ENCODE measurements around the gene RREB1.

The RREB1 gene

GRCh38 chr6:7165002-7165889, 57.5 kb downstream of the RREB1 start:
- DNase-seq, result no peak

GRCh38 chr6:7165890-7166267, 58.1 kb downstream of the RREB1 start:
- DNase-seq, result no peak

DNA sequence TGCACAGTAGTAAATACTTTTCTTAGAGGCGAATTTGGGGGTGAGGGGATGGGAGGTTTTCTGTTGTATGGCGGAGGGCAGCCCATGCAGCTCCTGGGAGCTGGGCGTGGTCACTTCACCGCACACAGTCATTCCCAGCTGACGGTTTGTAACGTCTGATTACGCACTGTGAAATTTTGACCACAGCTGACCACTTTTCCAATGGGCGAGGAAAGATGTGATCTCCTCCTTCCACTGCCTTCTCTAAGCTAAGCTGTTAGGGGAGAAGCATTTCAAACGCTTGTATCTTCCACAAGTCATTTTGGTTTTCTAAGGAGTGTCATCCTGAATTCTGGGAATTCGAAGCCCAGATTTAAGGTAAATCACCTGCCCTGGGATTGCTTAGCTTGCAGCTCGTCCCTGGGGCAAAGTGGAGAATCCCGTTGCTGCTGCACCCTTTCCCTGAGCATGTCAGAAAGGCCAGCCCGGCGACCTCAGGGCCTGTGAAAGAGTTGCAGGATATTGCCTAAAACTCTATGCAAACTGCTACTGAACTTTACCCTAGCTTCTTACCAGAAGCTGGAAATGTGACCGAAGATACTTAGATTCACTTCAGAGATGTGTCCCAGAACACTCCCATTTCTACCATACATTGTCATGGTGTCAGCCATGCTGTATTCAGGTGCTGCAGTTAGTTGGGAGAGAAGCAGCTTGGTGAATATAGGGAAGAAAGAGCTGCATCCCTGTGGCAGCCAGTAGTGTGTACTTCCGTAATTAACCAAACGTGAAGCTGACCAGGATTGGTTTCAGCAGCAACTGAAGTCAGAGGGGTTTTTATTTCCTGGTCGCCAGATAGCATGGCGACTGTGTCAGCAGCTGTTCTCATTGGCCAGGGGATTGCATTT, 58.9 kb downstream of the RREB1 start:
- DNase-seq, result no peak

DNA sequence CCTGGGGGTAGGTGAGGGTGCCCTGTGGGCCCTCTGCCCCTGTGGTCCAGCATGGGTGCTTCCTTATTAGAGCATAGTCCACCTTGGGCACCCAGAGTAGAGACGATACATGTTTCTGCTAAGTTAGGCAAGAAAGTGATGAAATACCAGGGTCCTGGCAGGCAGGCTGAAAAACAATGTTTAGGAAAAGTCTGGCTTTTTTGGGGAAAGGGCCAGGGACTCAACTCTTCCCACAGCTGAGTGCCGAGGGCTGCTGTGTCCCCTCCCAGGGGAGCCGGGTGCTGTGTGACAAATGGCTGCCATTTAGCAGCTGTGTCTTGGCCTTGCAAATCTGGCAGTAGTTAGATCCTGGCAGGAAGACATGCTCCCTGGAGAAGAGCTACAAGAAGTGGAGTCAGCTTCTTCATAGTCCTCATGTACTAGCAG, 61.5 kb downstream of the RREB1 start:
- no peak for DNase-seq

- DNase-seq, result no peak
Measured at GRCh38 chr6:7170117-7170732, 62.5 kb downstream of the RREB1 start.

DNA sequence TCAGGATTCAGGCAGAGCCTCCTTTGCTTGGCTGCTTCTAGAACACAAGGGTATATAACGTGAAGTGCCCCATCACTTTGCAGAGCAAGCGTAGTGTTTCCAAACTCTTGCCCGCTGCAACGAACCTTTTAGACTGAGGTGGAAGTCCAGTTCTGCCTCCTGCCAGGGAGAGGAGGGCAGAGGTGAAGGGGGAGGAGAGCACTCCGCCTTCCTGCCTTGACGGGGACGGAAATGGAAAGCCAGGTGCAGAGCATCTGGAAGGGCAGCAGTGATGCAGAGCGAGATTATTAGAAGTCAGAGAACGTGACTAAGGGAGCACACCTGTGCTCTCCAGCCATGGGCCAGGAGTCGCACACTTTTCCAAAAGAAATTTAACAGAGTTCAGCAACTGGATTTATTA, 63.4 kb downstream of the RREB1 start:
- no peak for DNase-seq

DNA sequence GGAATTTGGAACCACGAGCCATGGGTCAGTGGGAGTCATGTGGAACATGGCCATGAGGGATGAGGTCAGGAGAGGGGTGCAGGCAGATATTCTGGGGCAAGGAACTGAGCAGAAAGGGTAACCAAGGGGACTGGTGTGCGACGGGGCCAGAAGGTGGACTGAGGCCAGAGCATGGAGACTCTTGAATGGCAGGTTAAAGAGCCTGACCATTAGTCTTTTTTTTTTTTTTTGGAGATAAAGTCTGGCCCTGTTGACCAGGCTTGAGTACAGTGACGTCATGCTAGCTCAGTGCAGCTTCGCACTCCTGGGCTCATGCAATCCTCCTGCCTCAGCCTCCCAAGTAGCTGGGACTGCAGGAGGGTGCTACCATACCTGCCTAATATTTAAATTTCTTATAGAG, 64.0 kb downstream of the RREB1 start:
- DNase-seq, result no peak

DNA sequence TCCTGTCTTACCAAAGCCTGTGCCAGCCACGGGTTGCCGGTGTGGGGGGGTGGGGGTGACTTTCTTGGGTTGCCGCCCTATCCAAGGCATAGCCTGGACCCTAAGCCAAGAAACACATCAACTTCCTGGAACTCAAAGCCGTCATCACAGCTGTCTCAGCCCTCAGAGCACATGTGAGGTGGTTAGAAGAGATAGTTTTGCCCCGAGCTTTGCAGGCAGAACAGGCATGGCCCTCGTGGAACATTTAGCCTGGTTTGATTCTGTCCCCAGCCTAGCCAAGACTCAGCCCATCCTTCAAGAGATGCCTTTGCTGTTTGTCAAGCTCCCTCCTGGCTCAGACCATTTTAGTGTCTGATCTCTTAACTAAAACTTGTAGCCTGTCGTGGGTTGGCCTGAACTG, 64.9 kb downstream of the RREB1 start:
- DNase-seq, result no peak

- no peak for DNase-seq
Measured at GRCh38 chr6:7173843-7174503, 66.2 kb downstream of the RREB1 start.

DNA sequence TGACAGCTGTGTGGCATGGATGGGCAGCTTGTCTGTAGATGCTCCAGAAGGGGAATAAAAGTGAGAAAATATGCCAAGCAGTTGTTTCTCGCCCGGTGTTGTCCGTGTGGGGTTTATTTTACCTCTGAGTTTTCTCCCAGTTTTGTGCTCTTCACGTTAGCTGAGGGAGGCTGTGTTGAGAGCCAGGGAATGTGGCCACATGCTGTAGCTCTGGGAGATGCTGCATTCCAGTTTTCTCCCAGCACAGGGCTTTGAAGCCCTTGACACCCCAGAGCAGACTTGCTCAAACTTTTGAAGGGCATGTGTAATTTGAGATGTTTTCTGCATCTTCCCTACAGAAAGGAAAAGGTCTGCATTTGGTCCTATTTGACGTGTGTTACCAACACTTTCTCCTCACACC, 67.7 kb downstream of the RREB1 start:
- DNase-seq, result no peak

DNA sequence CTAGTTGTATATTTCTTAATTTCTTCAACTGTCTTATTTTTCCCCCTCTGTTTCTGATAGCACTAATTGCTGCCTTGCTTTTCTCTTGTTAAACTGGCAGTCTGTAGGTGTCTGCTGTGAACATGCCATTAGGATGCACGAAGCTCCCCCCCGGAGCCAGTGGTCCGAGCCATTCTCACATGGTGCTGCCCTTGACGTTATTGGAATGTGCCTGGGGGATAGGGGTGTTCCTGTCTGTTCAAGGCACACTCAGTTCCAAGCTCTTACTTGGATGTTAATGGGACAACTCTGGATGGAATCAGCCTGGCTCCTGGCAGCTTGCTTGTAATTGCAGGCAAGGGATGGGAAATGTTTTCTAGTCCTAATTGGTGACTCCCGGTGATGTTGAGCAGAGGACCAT, 68.4 kb downstream of the RREB1 start:
- DNase-seq, result no peak

DNA sequence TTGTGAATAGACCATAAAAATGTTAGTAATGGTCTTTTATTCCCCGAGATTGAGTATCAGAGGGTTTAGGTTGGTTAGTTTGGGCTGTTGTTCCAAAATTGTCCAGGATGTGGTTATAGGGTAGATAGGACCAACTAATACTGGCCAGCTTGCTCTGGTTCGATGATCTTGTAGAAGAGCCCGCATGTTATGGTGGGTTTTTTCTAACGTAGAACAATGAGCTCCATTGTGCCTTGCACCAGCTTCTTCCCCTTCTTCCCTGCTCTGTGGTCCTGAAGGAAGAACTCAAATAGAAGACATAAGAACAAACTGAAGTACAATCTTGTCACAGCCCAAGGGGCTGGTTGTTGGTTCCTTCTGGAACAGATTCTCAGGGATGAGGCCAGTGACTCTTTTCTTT, 70.5 kb downstream of the RREB1 start:
- no peak for DNase-seq

- no peak for DNase-seq
Measured at GRCh38 chr6:7180751-7181150, 73.0 kb downstream of the RREB1 start.

DNA sequence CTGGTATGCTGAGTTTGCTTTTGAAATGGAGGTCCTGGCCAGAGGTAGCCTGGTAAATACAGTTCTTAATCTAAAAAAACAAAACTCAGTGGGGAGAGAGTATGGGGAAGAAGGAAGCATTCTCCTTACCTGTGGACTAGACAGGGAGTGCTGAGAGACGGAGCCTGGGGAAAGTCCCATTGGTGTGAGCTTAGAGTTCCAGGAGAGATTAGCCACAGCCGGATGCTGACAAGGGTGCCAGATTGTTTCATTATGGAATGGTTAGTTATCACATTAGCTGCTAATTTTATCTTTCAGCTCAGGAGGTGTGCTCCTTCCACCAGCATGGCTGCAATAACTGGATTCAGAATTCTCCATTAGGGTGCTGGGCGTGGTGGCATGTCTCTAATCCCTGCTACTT, 75.9 kb downstream of the RREB1 start:
- DNase-seq, result no peak

GRCh38 chr6:7184502-7184901, 76.7 kb downstream of the RREB1 start:
- no peak for DNase-seq

- no peak for DNase-seq
Measured at GRCh38 chr6:7185561-7185960, 77.8 kb downstream of the RREB1 start.

DNA sequence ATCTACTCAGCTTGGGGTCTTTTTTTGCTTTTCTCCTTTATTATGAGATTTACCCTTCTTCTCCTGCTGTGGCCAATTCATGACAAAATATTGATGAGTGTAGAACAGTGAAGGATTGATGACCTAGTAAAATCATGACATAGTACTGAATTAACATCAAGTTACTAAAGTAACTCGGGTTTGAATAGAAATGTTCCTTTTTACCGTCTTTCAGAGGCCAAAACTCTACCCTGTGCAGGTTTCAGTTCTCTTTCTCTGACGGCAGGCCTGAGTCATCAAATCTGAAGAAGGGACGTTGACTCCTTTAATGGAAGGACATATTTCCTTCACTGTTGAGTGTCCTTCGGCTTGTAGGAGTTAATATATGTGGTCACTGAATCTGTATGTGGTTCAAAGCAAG, 80.7 kb downstream of the RREB1 start:
- no peak for DNase-seq

DNA sequence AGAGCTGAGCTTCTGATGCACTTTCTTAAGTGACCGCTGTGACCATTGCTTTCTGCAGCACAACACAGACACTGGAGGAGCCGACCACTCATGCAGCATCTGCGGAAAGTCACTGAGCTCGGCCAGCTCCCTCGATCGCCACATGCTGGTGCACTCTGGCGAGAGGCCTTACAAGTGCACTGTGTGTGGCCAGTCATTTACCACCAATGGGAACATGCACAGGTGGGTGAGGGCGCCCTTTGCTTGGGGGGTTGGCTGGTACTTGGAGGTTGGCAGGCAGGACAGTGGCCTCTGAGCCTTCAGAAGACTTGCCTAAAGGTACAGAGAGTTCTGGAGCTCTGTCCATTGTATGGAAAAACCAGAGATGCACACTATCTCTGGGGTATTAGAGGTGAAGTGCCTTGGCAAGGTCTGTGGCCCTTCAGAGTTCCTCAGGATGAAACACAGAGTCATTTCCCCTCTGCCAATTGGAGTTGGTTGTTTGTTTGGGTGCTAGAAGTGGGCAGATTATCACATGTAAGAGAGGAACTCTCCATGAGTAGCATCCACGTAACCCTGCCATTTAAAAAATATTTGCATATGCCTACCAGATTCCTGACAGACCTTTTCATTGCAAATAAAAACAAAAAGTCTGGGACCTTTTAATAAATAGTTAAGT, 81.5 kb downstream of the RREB1 start:
- no peak for DNase-seq

GRCh38 chr6:7190791-7191190, 83.0 kb downstream of the RREB1 start:
- DNase-seq, result no peak

GRCh38 chr6:7193122-7193521, 85.4 kb downstream of the RREB1 start:
- DNase-seq, result no peak

GRCh38 chr6:7194657-7195056, 86.9 kb downstream of the RREB1 start:
- no peak for DNase-seq

DNA sequence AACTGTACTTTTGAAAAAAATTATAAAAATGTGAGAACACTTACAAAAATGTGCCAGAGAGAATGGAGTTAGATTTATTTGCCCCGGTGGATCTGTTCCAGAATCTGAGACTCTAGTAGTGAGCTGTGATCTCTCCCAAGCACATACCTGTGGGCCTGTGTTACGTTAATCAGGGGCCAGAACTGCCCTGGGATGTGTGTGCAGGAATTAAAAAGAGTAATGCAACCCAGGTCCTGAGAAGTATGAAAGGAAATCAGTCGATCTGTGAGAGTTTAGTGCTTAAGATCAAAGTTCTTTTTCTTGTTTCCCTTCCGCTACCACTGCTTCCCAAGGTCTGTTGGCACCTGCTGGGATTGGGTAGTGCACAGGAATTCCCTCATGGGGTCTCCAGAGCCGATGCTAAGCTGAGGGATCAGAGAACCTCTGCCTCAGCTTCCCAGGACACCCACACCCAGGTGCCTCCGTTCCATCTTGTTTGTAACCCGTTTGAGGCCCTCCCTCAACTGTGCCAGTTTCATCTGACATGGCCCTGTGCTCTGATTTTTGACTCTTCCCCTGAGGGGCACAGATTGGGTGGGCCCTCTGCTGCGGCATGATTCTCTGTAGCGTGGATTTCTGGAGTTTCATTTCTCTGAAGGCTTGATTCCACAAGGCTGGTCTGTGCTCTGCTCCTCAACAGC, 87.7 kb downstream of the RREB1 start:
- no peak for DNase-seq
